SH-SY5Y (cell line): Measurements from ENCODE around the gene ZNF860.
A peak's percentile ranks its signal among the peaks of the same experiment; 100 is the strongest.

Experiments used
- GATA2 ChIP-seq: IDR thresholded peaks from 2 replicates; pipeline ENCODE4 v1.6.1; 2011; ENCODE audit warnings: mild to moderate bottlenecking, low read depth, low read length
- GATA3 ChIP-seq: IDR thresholded peaks from 2 replicates; pipeline ENCODE4 v1.6.1; 2011; ENCODE audit warnings: low read depth, mild to moderate bottlenecking, low read length, moderate library complexity

Gene ZNF860

DNA sequence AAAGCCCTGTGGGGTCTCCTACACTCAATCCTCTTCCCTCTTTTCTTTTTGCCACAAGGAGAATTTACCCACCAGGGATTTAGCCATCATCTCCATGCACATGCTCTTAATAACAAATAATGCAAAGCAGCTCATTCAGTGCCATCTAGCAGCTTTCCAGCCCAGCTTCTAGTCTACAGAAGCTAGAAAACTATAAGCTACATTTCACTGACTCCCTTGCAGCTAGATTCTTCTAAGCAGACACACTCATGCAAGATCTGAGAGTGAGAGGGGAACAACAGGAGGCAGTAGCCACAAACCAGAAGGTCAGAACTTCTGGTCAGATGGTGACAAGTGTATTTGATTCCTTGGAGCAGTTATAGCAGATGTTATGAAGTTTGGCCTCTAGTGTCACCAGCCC lies 26.0 kb upstream of the ZNF860 start:
- no peak for TF ChIP-seq GATA3

GRCh38 chr3:31957106-31957505 lies 24.4 kb upstream of the ZNF860 start:
- TF ChIP-seq GATA2 (no peak), GATA3 (no peak)

DNA sequence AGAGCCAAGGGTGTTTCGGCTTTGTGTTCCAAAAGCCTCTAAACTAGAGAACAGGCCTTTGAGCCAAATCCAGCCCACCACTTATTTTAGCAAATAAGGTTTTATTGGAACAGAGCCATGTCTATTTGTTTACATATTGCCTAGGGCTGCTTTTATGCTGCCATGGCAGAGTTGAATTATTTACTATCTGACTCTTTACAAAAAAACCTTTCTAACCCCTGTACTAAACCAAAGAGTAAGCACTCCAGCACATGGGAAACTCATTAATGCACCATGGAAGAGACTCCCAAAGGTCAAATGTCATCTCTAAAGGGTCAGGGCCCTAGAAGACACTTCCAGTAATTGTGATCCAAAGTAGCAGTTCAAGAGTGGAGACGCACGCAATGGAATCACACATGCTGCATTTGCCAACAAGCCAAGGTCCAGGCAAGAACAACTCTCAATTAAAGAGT lies 22.8 kb upstream of the ZNF860 start:
- no peak for TF ChIP-seq GATA2
- no peak for TF ChIP-seq GATA3

DNA sequence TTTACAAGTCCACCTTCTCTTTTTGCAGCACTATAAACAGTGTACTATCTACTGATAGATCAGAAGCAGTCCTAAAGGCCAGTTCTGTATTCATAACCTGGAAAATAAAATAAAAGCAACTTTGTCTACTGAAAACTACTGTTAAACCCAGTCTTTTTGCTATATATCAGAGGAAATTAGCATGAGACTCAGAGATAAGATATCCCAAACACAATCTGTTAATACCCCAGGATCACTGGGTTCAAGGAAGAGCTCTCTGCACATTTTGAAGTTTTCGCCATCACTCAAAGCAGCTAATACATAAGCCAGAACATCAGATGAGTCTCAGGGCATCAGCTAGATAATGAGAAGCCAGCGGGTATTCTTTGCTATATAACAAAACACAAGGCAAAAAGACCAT lies 22.3 kb upstream of the ZNF860 start:
- peak; percentile 6; the same call in 1 of the 2 replicates for TF ChIP-seq GATA2
- TF ChIP-seq GATA3, result no peak

GRCh38 chr3:31959951-31960792 lies 21.4 kb upstream of the ZNF860 start:
- TF ChIP-seq GATA2 (no peak), GATA3 (no peak)

- TF ChIP-seq GATA3 (no peak), GATA2 (no peak)
These were observed 20.6 kb upstream of the ZNF860 start for GRCh38 chr3:31960793-31961431.

- TF ChIP-seq GATA3 (no peak), GATA2 (no peak)
These were observed 18.7 kb upstream of the ZNF860 start for GRCh38 chr3:31962801-31963205.

DNA sequence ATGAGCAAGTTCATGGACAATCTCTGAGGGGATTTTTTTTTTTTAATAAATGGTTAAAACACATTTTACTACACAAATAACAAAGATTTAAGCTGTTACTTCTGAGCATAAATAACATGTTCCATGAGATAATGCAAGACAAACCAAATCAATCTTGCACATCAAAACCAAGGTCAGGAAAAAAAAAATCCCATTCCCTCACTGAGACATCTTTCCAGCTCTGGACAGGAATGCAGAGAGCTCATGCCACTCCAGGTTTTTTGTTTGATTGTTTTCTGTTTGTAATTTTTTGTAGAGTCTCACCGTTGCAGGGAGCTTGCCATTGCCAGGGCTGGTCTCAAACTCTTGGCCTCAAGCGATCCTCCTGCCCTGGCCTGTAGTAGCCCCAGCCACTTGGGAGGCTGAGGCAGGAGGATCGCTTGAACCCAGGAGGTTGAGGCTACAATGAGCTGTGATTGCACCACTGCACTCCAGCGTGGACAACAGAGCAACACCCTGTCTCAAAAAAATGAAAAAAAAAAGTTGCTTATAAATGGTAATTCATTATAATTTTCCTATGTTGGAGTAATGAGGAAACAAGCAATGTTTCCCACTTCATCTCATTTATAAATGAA lies 14.5 kb upstream of the ZNF860 start:
- TF ChIP-seq GATA2, result no peak
- TF ChIP-seq GATA3, result no peak

DNA sequence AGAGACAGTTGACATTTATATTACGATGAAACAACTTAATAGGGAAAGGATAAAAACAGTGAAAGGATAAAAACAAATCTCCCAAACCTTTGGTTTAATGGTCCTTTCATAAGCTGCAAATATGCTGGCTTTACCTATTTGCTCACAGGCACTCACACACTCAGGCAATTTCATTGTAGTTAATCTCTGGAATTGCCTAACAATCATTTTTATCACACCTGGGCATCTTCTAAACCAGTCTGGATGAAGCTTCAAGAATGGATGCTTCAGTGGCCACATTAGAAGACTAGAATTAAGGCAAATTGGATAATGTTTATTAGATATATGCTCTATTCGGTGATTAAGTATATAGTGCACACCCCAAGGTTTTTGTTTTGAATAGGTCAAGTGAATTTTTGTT lies 14.0 kb upstream of the ZNF860 start:
- no peak for TF ChIP-seq GATA3
- TF ChIP-seq GATA2, result no peak

DNA sequence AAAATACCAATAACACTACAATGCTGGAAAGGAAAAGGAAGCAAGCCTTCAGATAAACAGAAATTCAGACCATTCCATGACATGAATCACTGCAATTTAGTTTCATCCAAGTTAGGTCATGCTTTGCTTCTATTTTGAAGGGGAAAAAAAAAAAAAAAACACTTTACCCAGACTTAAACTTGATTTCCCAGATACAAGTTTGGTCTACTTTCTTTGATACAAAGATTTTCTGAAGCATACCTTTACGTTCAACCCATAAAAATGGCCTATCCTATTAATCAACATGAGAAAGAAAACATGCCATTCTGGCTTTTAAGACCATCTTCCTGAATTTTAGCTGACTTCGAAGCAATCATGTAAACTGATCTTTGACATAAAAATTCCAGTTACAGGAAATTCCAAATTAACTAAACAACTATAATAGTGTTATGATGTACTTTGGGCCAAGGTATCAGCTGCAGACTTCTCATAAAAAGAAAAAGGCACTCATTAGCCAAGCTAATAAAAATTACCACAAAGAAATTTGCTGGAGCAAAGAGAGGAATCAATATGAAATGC lies 13.1 kb upstream of the ZNF860 start:
- TF ChIP-seq GATA2 (no peak), GATA3 (no peak)

GRCh38 chr3:31968927-31969418 lies 12.6 kb upstream of the ZNF860 start:
- TF ChIP-seq GATA3, result no peak
- no peak for TF ChIP-seq GATA2

- TF ChIP-seq GATA2, result no peak
- TF ChIP-seq GATA3, result no peak
These were observed 9.9 kb upstream of the ZNF860 start for GRCh38 chr3:31971607-31972006.

DNA sequence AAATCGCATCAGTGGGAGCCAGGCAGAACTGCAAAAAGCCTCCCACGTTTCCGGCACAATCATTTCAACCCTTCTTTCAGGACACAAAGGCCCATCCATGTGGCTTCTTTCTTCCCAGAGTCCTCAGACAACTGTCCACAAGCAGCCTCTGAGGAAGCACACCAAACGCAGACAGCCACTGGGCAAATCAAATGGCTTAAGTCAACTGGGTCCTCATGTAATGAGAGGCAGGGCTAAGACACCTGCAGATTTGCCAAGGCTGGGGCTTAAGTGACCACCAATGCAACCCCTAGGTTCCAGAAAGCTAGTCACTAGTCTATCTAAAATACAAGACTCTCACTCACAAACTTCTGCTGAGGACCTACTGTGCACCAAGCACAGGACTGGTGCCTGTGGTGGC lies 8.5 kb upstream of the ZNF860 start:
- TF ChIP-seq GATA2 (no peak), GATA3 (no peak)

DNA sequence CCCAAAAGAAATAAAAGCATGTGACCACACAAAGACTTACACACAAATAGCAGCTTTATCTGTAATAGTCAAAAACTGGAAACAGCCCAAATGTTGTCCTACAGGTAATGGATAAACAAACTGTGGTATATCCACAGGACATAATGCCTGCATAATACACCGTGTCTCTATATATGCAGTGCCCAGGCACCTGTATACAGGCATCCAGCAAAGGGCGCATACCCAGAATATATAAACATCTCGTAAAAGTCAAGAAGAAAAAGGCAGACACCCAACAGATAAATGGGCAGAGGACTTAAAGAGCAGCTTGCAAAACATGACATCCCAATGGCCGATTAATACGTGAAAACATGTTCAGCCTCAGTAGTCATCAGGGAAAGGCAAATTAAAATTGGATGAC lies 7.7 kb upstream of the ZNF860 start:
- TF ChIP-seq GATA2 (no peak), GATA3 (no peak)
